HS-5 (cell line): Measurements from ENCODE around the gene NREP.

ENCODE experiments used
- DNase-seq: peaks from one replicate; pipeline ENCODE4 v3.0.0-alpha.2; 2012; ENCODE audit warnings: low read depth

NREP gene

GRCh38 chr5:111695991-111696390 is 61.0 kb downstream of the NREP start:
- DNase-seq = no peak

GRCh38 chr5:111694133-111694532 is 62.9 kb downstream of the NREP start:
- DNase-seq = peak; percentile 40

DNA sequence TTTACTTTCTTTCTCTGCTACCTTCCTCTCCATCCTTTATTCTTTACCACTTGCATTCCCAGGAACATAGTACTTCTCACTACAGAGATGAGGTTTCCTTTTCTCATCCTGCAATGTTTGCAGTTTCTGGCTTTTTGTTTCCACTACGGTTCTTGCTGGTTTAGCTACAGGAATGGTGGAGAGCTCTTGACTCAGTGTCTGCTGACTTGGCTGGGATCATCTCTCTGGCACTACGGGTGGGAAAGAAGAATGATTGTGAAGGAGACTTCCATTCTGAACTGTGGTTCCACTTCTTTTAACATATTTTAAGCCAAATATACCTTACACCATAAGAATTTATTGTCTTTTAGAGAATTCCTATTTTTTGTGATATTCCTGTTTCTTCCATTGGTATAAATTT is 65.1 kb downstream of the NREP start:
- no peak for DNase-seq

DNA sequence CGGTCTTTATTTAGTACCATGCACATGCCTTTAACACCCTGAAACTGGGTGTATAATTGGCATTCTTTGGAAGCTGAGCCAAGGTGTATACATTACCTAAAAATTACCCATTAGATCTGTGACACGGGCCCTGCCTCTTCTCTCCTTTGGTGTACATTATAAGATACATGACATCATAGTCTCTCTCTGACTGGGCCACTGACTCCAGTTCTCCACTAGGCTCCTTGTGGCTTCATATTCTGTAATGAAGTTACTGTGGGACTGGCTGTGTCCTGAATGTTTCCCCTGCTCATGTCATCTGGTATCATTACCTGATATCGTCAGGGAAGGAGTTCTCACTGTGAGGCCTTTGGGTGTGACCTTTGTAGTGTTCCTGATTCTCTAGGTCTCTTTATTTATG is 65.5 kb downstream of the NREP start:
- DNase-seq = no peak

DNA sequence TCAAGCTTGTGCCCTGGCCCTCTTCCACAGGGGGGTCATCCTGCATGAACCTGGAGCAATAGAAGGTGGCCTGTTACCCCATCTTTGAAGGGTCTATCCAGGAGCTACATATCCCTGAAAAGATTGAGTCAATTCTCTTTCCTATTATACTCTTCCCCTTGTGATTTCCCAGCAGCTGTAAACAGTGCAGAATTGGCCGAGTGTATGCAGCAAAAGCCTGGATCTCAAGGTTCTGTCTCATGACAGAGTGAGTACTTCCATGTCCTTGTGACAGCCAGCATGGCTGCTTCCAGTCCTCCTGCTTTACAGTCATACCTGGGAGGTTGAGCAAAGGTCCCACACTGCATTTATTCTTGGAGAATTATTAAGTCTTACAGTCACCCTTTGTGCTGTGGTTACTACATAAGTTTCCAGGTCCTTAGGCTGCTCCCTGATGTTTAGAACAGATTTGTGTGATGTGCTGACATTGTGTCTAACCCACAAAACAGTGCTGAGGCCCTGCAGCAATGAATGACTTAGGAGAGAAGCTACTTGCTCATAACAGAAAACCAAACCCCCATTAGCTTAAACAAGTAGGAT is 67.5 kb downstream of the NREP start:
- no peak for DNase-seq

DNA sequence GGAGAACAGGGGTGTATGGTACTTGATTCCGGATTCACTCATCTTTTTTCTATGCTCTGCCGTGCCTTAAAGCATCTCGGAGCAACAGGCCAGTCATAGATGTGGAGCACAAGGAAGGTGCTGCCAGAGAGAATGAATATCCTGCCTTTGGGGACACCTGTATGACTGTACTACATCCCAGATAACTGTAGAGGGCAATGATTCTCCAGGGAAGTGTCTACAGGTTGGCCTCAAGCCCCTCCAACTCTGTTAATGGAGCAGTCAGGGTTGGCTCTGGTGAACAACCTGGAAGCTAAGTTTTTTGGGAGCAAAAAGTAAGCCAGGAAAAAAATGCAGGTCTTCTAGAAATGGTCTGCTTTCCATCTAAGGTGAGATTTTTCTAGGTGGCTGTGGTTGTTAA is 71.0 kb downstream of the NREP start:
- no peak for DNase-seq

DNA sequence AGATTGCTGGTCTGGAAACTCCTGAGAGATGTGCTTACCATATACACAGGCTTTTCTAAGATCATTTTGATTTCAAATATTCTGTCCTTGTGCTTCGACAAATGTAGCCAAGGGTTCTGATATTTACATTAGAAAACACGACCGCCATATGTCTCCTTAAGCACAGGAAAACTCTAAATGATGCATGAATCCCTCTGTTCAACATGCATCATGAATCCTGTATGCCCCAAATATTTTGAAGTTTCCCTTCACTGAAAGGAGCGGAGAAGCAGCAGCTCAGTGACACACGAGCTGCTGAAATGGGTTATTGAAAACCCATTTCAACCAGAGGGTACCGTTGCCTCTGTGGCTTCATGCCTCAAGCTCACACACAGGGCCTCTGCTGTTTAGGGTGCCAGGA is 74.4 kb downstream of the NREP start:
- DNase-seq = no peak

- DNase-seq = no peak
Measured at GRCh38 chr5:111682121-111682520, 74.9 kb downstream of the NREP start.

DNA sequence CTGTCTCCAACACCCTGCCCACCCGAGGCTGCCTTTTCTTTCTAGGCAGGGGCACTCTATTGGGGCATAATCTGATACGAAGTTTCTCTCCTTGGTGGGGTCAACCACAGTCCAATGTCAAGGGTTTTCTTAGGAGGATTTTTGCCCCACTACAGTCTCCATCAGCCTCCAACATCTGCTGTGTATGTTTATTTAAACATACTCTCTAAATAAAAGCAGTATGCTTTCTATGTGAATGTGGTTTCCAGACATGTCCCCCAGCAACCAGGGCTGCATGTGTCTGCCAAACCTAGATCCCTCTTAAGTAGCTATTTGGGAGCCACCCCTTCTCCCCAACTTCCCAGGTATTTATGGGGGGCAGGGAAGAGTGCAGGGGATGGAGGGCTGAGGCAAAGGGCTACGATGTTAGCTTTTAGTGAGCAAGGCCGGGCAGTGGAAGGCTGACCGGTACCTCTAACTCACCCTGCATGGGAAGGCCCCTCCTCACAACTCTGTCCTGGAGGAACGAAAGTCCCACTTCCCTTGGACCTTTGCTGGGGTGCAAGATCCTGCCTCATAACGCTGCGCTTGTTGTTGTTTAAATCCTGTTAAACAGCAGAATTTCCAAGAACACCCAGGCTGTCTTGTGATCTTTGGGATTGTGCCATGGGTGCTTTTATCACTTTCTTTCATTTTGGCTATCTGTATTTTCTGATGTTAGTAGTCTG is 75.4 kb downstream of the NREP start:
- no peak for DNase-seq

DNA sequence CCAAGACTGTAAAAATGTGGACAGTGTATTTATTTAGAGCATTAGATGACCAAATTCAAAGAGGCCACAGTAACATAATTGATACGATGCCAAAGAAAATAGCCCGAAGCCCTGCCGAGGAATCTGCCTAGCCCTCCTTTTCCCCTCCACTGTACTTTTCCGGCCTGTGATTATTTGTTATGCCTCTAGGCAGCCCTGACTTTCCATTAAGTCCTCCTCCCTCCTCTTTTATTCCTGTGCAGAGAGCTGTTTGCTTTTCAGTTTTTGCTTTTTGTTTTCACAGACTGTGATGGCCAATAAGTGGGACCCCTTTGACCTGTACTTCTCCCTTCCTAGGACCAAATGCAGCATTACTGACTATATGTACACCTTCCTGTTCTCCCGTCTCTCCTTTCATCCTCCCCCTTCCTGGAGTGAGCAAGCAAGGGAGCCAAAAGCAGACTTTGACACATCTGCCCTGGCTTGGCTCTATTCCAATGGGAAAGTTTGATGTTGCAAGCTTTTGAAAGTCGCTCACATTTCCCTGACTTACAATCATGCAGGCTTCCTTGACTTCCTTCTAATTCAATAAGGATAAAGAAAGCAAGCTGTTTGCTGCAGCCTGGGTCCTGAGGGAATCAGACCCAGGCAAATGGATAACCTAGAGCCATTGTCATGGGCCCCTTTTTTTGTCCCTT is 76.1 kb downstream of the NREP start:
- peak; percentile 86 for DNase-seq

GRCh38 chr5:111679611-111680010 is 77.4 kb downstream of the NREP start:
- no peak for DNase-seq
